GM18517 (cell line): Measurements from ENCODE around the gene NBR1.
"Not testable (repeated sequence)": the region's sequence is repeated elsewhere in the genome, so short reads cannot be mapped to it uniquely, and the experiment has no call there.

Source experiments
- ATAC-seq: cut with Tn5 transposase; IDR thresholded peaks from one replicate; pipeline ENCODE4 v1.9.1; 2021; ENCODE audit warnings: mild to moderate bottlenecking, moderate library complexity; ENCODE audit not compliant: unreplicated experiment

The NBR1 gene

GRCh38 chr17:43170766-43171585 is at the start of gene NBR1:
Gene NBR1 (plus strand): TSS chr17:43171214. CDS start chr17:43175800, 4,586 bp downstream.
- peak; percentile 77 for ATAC-seq

GRCh38 chr17:43125133-43125966 is 45.7 kb upstream of the NBR1 start, which contains the start of gene BRCA1:
Gene BRCA1 (minus strand): TSS chr17:43125364. CDS start chr17:43124096, 1,268 bp downstream.
- ATAC-seq: peak; percentile 97

GRCh38 chr17:43125967-43126910 is 44.8 kb upstream of the NBR1 start:
- ATAC-seq: no peak

- ATAC-seq: no peak
Observed at GRCh38 chr17:43126911-43127290, 44.1 kb upstream of the NBR1 start.

GRCh38 chr17:43127333-43127876 is 43.6 kb upstream of the NBR1 start:
- not testable (repeated sequence) for ATAC-seq

- no peak for ATAC-seq
Observed at GRCh38 chr17:43129671-43130010, 41.4 kb upstream of the NBR1 start.

GRCh38 chr17:43132117-43132516 is 38.9 kb upstream of the NBR1 start:
- no peak for ATAC-seq

- not testable (repeated sequence) for ATAC-seq
Observed at GRCh38 chr17:43133439-43133838, 37.6 kb upstream of the NBR1 start.

GRCh38 chr17:43134774-43135453 is 36.1 kb upstream of the NBR1 start:
- ATAC-seq: no peak

- no peak for ATAC-seq
Observed at GRCh38 chr17:43135454-43135819, 35.6 kb upstream of the NBR1 start.

- not testable (repeated sequence) for ATAC-seq
Observed at GRCh38 chr17:43136574-43136973, 34.4 kb upstream of the NBR1 start.

GRCh38 chr17:43138531-43138930 is 32.5 kb upstream of the NBR1 start:
- ATAC-seq: not testable (repeated sequence)

- ATAC-seq: no peak
Observed at GRCh38 chr17:43140396-43141332, 30.4 kb upstream of the NBR1 start.

- no peak for ATAC-seq
Observed at GRCh38 chr17:43142153-43142552, 28.9 kb upstream of the NBR1 start.

- ATAC-seq: no peak
Observed at GRCh38 chr17:43143201-43143600, 27.8 kb upstream of the NBR1 start.

GRCh38 chr17:43146649-43147048 is 24.4 kb upstream of the NBR1 start:
- no peak for ATAC-seq

GRCh38 chr17:43151880-43152456 is 19.0 kb upstream of the NBR1 start:
- ATAC-seq: no peak

- ATAC-seq: not testable (repeated sequence)
Observed at GRCh38 chr17:43153197-43153835, 17.7 kb upstream of the NBR1 start.
